Ishikawa (cell line): ENCODE results near the gene FAIM2.

Experiments
- CEBPB ChIP-seq: IDR thresholded peaks from 2 replicates; pipeline ENCODE4 v1.6.1; 2012
- CREB1 ChIP-seq: IDR thresholded peaks from 2 replicates; pipeline ENCODE4 v1.6.1; 2012; ENCODE audit warnings: low read depth
- EGR1 ChIP-seq: IDR thresholded peaks from 2 replicates; pipeline ENCODE4 v1.6.1; 2012
- EP300 ChIP-seq: IDR thresholded peaks from 2 replicates; pipeline ENCODE4 v1.6.1; 2012; ENCODE audit warnings: borderline replicate concordance
- FOXM1 ChIP-seq: IDR thresholded peaks from 2 replicates; pipeline ENCODE4 v1.6.1; 2012; ENCODE audit warnings: low read depth, borderline replicate concordance
- NFIC ChIP-seq: IDR thresholded peaks from 2 replicates; pipeline ENCODE4 v1.6.1; 2012
- RAD21 ChIP-seq: IDR thresholded peaks from 2 replicates; pipeline ENCODE4 v1.6.1; 2012; ENCODE audit warnings: low read depth
- TAF1 ChIP-seq: IDR thresholded peaks from 2 replicates; pipeline ENCODE4 v1.6.1; 2012; ENCODE audit warnings: low read depth, mild to moderate bottlenecking
- TCF12 ChIP-seq: IDR thresholded peaks from 2 replicates; pipeline ENCODE4 v1.6.1; 2012; ENCODE audit warnings: low read depth
- TEAD4 ChIP-seq: IDR thresholded peaks from 2 replicates; pipeline ENCODE4 v1.6.1; 2012
- YY1 ChIP-seq: IDR thresholded peaks from 2 replicates; pipeline ENCODE4 v1.6.1; 2012; ENCODE audit warnings: low read depth
- ZBTB7A ChIP-seq: IDR thresholded peaks from 2 replicates; pipeline ENCODE4 v1.6.1; 2012; ENCODE audit warnings: low read depth
- TF ChIP-seq, protein P1 (sequence below): IDR thresholded peaks from 2 replicates; pipeline ENCODE4 v1.6.1; 2012
- TF ChIP-seq, protein P2 (sequence below): IDR thresholded peaks from 2 replicates; pipeline ENCODE4 v1.6.1; 2012
- TF ChIP-seq, protein P3 (sequence below): IDR thresholded peaks from 2 replicates; pipeline ENCODE4 v1.6.1; 2012; ENCODE audit warnings: low read depth, mild to moderate bottlenecking

Gene FAIM2

GRCh38 chr12:49868952-49869815 lies 34.5 kb downstream of the FAIM2 start:
- TF ChIP-seq EGR1 = no peak
- TF ChIP-seq TEAD4 = no peak
- TF ChIP-seq CEBPB = no peak
- TF ChIP-seq, protein P1, sequence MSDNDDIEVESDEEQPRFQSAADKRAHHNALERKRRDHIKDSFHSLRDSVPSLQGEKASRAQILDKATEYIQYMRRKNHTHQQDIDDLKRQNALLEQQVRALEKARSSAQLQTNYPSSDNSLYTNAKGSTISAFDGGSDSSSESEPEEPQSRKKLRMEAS = no peak
- TF ChIP-seq NFIC = peak; percentile 70
- TF ChIP-seq EP300 = no peak
- no peak for TF ChIP-seq RAD21

GRCh38 chr12:49868449-49868848 lies 35.3 kb downstream of the FAIM2 start:
- TF ChIP-seq TEAD4 (no peak), RAD21 (no peak), CREB1 (no peak), CEBPB (no peak), TAF1 (no peak), FOXM1 (no peak), NFIC (no peak), EGR1 (no peak), ZBTB7A (no peak), EP300 (no peak), YY1 (no peak), TCF12 (no peak)
- TF ChIP-seq, protein P2, sequence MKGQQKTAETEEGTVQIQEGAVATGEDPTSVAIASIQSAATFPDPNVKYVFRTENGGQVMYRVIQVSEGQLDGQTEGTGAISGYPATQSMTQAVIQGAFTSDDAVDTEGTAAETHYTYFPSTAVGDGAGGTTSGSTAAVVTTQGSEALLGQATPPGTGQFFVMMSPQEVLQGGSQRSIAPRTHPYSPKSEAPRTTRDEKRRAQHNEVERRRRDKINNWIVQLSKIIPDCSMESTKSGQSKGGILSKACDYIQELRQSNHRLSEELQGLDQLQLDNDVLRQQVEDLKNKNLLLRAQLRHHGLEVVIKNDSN = no peak
- TF ChIP-seq, protein P3, sequence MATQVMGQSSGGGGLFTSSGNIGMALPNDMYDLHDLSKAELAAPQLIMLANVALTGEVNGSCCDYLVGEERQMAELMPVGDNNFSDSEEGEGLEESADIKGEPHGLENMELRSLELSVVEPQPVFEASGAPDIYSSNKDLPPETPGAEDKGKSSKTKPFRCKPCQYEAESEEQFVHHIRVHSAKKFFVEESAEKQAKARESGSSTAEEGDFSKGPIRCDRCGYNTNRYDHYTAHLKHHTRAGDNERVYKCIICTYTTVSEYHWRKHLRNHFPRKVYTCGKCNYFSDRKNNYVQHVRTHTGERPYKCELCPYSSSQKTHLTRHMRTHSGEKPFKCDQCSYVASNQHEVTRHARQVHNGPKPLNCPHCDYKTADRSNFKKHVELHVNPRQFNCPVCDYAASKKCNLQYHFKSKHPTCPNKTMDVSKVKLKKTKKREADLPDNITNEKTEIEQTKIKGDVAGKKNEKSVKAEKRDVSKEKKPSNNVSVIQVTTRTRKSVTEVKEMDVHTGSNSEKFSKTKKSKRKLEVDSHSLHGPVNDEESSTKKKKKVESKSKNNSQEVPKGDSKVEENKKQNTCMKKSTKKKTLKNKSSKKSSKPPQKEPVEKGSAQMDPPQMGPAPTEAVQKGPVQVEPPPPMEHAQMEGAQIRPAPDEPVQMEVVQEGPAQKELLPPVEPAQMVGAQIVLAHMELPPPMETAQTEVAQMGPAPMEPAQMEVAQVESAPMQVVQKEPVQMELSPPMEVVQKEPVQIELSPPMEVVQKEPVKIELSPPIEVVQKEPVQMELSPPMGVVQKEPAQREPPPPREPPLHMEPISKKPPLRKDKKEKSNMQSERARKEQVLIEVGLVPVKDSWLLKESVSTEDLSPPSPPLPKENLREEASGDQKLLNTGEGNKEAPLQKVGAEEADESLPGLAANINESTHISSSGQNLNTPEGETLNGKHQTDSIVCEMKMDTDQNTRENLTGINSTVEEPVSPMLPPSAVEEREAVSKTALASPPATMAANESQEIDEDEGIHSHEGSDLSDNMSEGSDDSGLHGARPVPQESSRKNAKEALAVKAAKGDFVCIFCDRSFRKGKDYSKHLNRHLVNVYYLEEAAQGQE = no peak
- TF ChIP-seq, protein P1 = no peak

GRCh38 chr12:49867570-49868341 lies 35.9 kb downstream of the FAIM2 start:
- no peak for TF ChIP-seq CEBPB
- TF ChIP-seq, protein P2 = no peak
- TF ChIP-seq RAD21 = no peak
- TF ChIP-seq, protein P1 = no peak
- TF ChIP-seq, protein P3 = no peak
- no peak for TF ChIP-seq YY1
- TF ChIP-seq TAF1 = no peak
- TF ChIP-seq CREB1 = no peak
- no peak for TF ChIP-seq ZBTB7A
- TF ChIP-seq NFIC = no peak
- no peak for TF ChIP-seq TCF12
- TF ChIP-seq EP300 = no peak
- TF ChIP-seq FOXM1 = no peak
- TF ChIP-seq TEAD4 = no peak
- TF ChIP-seq EGR1 = no peak

DNA sequence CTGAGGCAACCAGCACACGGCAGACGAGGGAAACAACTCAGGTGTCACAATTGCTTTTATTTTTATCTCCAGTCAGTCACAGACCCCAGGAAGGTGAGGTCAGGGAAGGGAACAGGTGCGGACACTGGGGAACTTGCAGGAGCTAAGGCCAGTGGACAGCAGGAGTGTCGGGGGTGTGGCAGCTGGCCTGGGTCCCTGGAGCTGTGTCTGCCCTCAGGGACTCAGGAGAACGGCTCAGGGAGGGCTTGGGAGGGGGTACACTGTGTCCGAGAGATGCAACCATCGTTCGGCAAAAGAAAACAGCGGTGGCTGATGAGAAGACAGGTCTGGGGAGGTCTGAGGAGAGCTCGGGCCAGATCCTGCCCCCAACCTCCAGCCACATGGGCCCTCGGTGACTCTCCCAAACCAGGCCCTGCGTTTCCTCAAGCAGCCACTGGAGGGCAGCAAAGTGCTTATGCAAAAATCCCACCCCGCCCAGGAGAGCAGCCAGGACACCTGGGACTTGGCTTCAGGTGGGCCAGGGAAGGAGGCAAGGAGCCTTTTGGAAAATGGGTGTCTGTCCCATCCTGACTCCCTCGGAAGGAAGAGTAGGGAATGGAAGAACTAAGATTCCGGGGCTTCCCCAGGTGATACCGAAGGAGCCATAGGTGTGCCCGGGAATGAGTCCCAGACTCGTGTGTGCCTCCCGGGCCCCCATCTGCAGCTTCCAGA lies 36.7 kb downstream of the FAIM2 start:
- TF ChIP-seq RAD21 (peak; percentile 99), CEBPB (no peak; the same call in 1 of the 2 replicates), TCF12 (no peak), NFIC (no peak), EP300 (no peak), TAF1 (no peak), FOXM1 (no peak), ZBTB7A (peak; percentile 79; the same call in 1 of the 2 replicates), CREB1 (no peak), TEAD4 (no peak)
- TF ChIP-seq, protein P2 = 0 out of 2 replicates have a peak, but pooled peaks have one; percentile 23
- TF ChIP-seq, protein P1 = peak; percentile 66; the same call in 1 of the 2 replicates
